ENCODE data around the gene VTI1A.

Gene VTI1A

GRCh38 chr10:112775892-112776674 is 329.1 kb downstream of the VTI1A start:
- H3K4me1 ChIP-seq (ENCODE audit: control insufficient read depth, insufficient read depth, low read length, poor library complexity, severe bottlenecking): no peaks in the 10 kb centered on the region
- H3K4me3 ChIP-seq (ENCODE audit: insufficient read depth, low read depth, low read length, poor library complexity, severe bottlenecking): no peak overlapping the region
- no peaks in the 10 kb centered on the region for H3K27me3 ChIP-seq (replicated peaks; ENCODE audit: control insufficient read depth, insufficient read depth, low read length, poor library complexity, severe bottlenecking)
- DNase-seq: no peak
- H3K9me3 ChIP-seq (ENCODE audit: control insufficient read depth, low read length): no peaks in the 10 kb centered on the region
- H3K36me3 ChIP-seq (ENCODE audit: control insufficient read depth, insufficient read depth, low read length): no peaks in the 10 kb centered on the region
- no peak overlapping the region for H3K27ac ChIP-seq (ENCODE audit: insufficient read depth, low read length, poor library complexity, severe bottlenecking)

GRCh38 chr10:112778579-112778978 is 331.6 kb downstream of the VTI1A start:
- no peak overlapping the region for H3K4me3 ChIP-seq (ENCODE audit: insufficient read depth, low read depth, low read length, poor library complexity, severe bottlenecking)

GRCh38 chr10:112779025-112779770 is 332.2 kb downstream of the VTI1A start:
- Histone ChIP-seq H3K36me3 (ENCODE audit: control insufficient read depth, insufficient read depth, low read length) (no peaks in the 10 kb centered on the region), H3K27ac (ENCODE audit: insufficient read depth, low read length, poor library complexity, severe bottlenecking) (no peak overlapping the region), H3K4me1 (ENCODE audit: control insufficient read depth, insufficient read depth, low read length, poor library complexity, severe bottlenecking) (no peaks in the 10 kb centered on the region), H3K27me3 (replicated peaks; ENCODE audit: control insufficient read depth, insufficient read depth, low read length, poor library complexity, severe bottlenecking) (no peaks in the 10 kb centered on the region), H3K9me3 (ENCODE audit: control insufficient read depth, low read length) (no peaks in the 10 kb centered on the region), H3K4me3 (ENCODE audit: insufficient read depth, low read depth, low read length, poor library complexity, severe bottlenecking) (no peak overlapping the region)
- DNase-seq: no peak

More at GRCh38 chr10:112778579-112778978, 331.6 kb downstream of the VTI1A start:
- Histone ChIP-seq H3K9me3 (ENCODE audit: control insufficient read depth, low read length) (no peaks in the 10 kb centered on the region), H3K36me3 (ENCODE audit: control insufficient read depth, insufficient read depth, low read length) (no peaks in the 10 kb centered on the region), H3K4me1 (ENCODE audit: control insufficient read depth, insufficient read depth, low read length, poor library complexity, severe bottlenecking) (no peaks in the 10 kb centered on the region), H3K27ac (ENCODE audit: insufficient read depth, low read length, poor library complexity, severe bottlenecking) (no peak overlapping the region), H3K27me3 (replicated peaks; ENCODE audit: control insufficient read depth, insufficient read depth, low read length, poor library complexity, severe bottlenecking) (no peaks in the 10 kb centered on the region)
- DNase-seq: no peak

- H3K4me1 ChIP-seq (ENCODE audit: control insufficient read depth, insufficient read depth, low read length, poor library complexity, severe bottlenecking): no peaks in the 10 kb centered on the region
- no peaks in the 10 kb centered on the region for H3K27me3 ChIP-seq (replicated peaks; ENCODE audit: control insufficient read depth, insufficient read depth, low read length, poor library complexity, severe bottlenecking)
- no peak for DNase-seq
- no peaks in the 10 kb centered on the region for H3K36me3 ChIP-seq (ENCODE audit: control insufficient read depth, insufficient read depth, low read length)
- H3K27ac ChIP-seq (ENCODE audit: insufficient read depth, low read length, poor library complexity, severe bottlenecking): no peak overlapping the region
- H3K4me3 ChIP-seq (ENCODE audit: insufficient read depth, low read depth, low read length, poor library complexity, severe bottlenecking): no peak overlapping the region
- no peaks in the 10 kb centered on the region for H3K9me3 ChIP-seq (ENCODE audit: control insufficient read depth, low read length)
Measured at GRCh38 chr10:112782200-112782907, 335.3 kb downstream of the VTI1A start.

- Histone ChIP-seq H3K27ac (ENCODE audit: insufficient read depth, low read length, poor library complexity, severe bottlenecking) (no peak overlapping the region), H3K27me3 (replicated peaks; ENCODE audit: control insufficient read depth, insufficient read depth, low read length, poor library complexity, severe bottlenecking) (no peaks in the 10 kb centered on the region), H3K4me1 (ENCODE audit: control insufficient read depth, insufficient read depth, low read length, poor library complexity, severe bottlenecking) (no peaks in the 10 kb centered on the region), H3K9me3 (ENCODE audit: control insufficient read depth, low read length) (no peaks in the 10 kb centered on the region), H3K4me3 (ENCODE audit: insufficient read depth, low read depth, low read length, poor library complexity, severe bottlenecking) (no peak overlapping the region), H3K36me3 (ENCODE audit: control insufficient read depth, insufficient read depth, low read length) (no peaks in the 10 kb centered on the region)
- DNase-seq: no peak
Measured at GRCh38 chr10:112783351-112784021, 336.5 kb downstream of the VTI1A start.

GRCh38 chr10:112784022-112784461 is 337.0 kb downstream of the VTI1A start:
- no peak overlapping the region for H3K27ac ChIP-seq (ENCODE audit: insufficient read depth, low read length, poor library complexity, severe bottlenecking)
- no peaks in the 10 kb centered on the region for H3K36me3 ChIP-seq (ENCODE audit: control insufficient read depth, insufficient read depth, low read length)
- no peak for DNase-seq
- no peaks in the 10 kb centered on the region for H3K9me3 ChIP-seq (ENCODE audit: control insufficient read depth, low read length)
- H3K27me3 ChIP-seq (replicated peaks; ENCODE audit: control insufficient read depth, insufficient read depth, low read length, poor library complexity, severe bottlenecking): no peaks in the 10 kb centered on the region
- H3K4me3 ChIP-seq (ENCODE audit: insufficient read depth, low read depth, low read length, poor library complexity, severe bottlenecking): no peak overlapping the region
- H3K4me1 ChIP-seq (ENCODE audit: control insufficient read depth, insufficient read depth, low read length, poor library complexity, severe bottlenecking): no peaks in the 10 kb centered on the region

- H3K36me3 ChIP-seq (ENCODE audit: control insufficient read depth, insufficient read depth, low read length): no peaks in the 10 kb centered on the region
- no peak overlapping the region for H3K27ac ChIP-seq (ENCODE audit: insufficient read depth, low read length, poor library complexity, severe bottlenecking)
- H3K4me3 ChIP-seq (ENCODE audit: insufficient read depth, low read depth, low read length, poor library complexity, severe bottlenecking): no peak overlapping the region
- H3K27me3 ChIP-seq (replicated peaks; ENCODE audit: control insufficient read depth, insufficient read depth, low read length, poor library complexity, severe bottlenecking): no peaks in the 10 kb centered on the region
- no peak for DNase-seq
- no peaks in the 10 kb centered on the region for H3K4me1 ChIP-seq (ENCODE audit: control insufficient read depth, insufficient read depth, low read length, poor library complexity, severe bottlenecking)
- H3K9me3 ChIP-seq (ENCODE audit: control insufficient read depth, low read length): no peaks in the 10 kb centered on the region
Measured at GRCh38 chr10:112785089-112785488, 338.1 kb downstream of the VTI1A start.

- H3K27ac ChIP-seq (ENCODE audit: insufficient read depth, low read length, poor library complexity, severe bottlenecking): no peak overlapping the region
- H3K4me3 ChIP-seq (ENCODE audit: insufficient read depth, low read depth, low read length, poor library complexity, severe bottlenecking): no peak overlapping the region
- no peaks in the 10 kb centered on the region for H3K27me3 ChIP-seq (replicated peaks; ENCODE audit: control insufficient read depth, insufficient read depth, low read length, poor library complexity, severe bottlenecking)
- no peaks in the 10 kb centered on the region for H3K36me3 ChIP-seq (ENCODE audit: control insufficient read depth, insufficient read depth, low read length)
- H3K4me1 ChIP-seq (ENCODE audit: control insufficient read depth, insufficient read depth, low read length, poor library complexity, severe bottlenecking): no peaks in the 10 kb centered on the region
- no peak for DNase-seq
- H3K9me3 ChIP-seq (ENCODE audit: control insufficient read depth, low read length): no peaks in the 10 kb centered on the region
Measured at GRCh38 chr10:112789248-112789647, 342.2 kb downstream of the VTI1A start.

- no peak overlapping the region for H3K27ac ChIP-seq (ENCODE audit: insufficient read depth, low read length, poor library complexity, severe bottlenecking)
- DNase-seq: no peak
- no peaks in the 10 kb centered on the region for H3K27me3 ChIP-seq (replicated peaks; ENCODE audit: control insufficient read depth, insufficient read depth, low read length, poor library complexity, severe bottlenecking)
- H3K9me3 ChIP-seq (ENCODE audit: control insufficient read depth, low read length): no peaks in the 10 kb centered on the region
- H3K36me3 ChIP-seq (ENCODE audit: control insufficient read depth, insufficient read depth, low read length): no peaks in the 10 kb centered on the region
- no peaks in the 10 kb centered on the region for H3K4me1 ChIP-seq (ENCODE audit: control insufficient read depth, insufficient read depth, low read length, poor library complexity, severe bottlenecking)
- H3K4me3 ChIP-seq (ENCODE audit: insufficient read depth, low read depth, low read length, poor library complexity, severe bottlenecking): no peak overlapping the region
Measured at GRCh38 chr10:112790030-112790429, 343.0 kb downstream of the VTI1A start.

Measured in effector memory CD4-positive, alpha-beta T cell (primary cell).